Keratinocyte (primary cell): ENCODE measurements around the gene ZFYVE19. TPM values are rescaled to one million over a fixed set of nuclear protein-coding genes. Genes with fewer than 3 reads are reported as not detected.

ENCODE experiments used
- DNase-seq: peaks from one replicate; pipeline ENCODE4 v3.0.0-alpha.2; 2011; ENCODE audit warnings: low read depth, missing footprints, low spot score
- FAIRE-seq: peaks from 2 replicates; lab custom pipeline; 2011; peaks lifted over from hg19 to GRCh38; lab: Jason Lieb, UNC
- H2AFZ ChIP-seq: 2 replicates; pipeline ENCODE4 v1.6.0; 2012; ENCODE audit warnings: low read length, control low read depth, inconsistent platforms; ENCODE audit not compliant: control insufficient read depth
- H3K27ac ChIP-seq: 2 replicates; pipeline ENCODE4 v1.5.1; 2011; ENCODE audit warnings: low read length; ENCODE audit not compliant: control insufficient read depth, insufficient read depth
- H3K27me3 ChIP-seq: 3 replicates; pipeline ENCODE4 v1.6.0; 2011; ENCODE audit warnings: low read length; ENCODE audit not compliant: control insufficient read depth, insufficient read depth; ENCODE audit errors: extremely low read depth
- H3K36me3 ChIP-seq, 2 experiments: 2 replicates in 1 of 2; 3 replicates in 1 of 2; pipeline ENCODE4 v1.5.1; 2011; ENCODE audit warnings: low read length in 2 of 2, mild to moderate bottlenecking in 1 of 2; ENCODE audit not compliant: control insufficient read depth in 2 of 2, insufficient read depth in 2 of 2; ENCODE audit errors: extremely low read depth in 1 of 2
- H3K4me1 ChIP-seq: 3 replicates; pipeline ENCODE4 v1.5.1; 2011; ENCODE audit warnings: low read length; ENCODE audit not compliant: control insufficient read depth, insufficient read depth; ENCODE audit errors: extremely low read depth
- H3K4me2 ChIP-seq: 3 replicates; pipeline ENCODE4 v1.6.0; 2011; ENCODE audit warnings: low read depth, low read length; ENCODE audit not compliant: control insufficient read depth, insufficient read depth; ENCODE audit errors: extremely low read depth
- H3K4me3 ChIP-seq, 3 experiments: fragments of 200-600 bp in 1 of 3; sonication (generic) in 1 of 3; 2 replicates in 2 of 3; 3 replicates in 1 of 3; pipeline ENCODE4 v1.5.1; 2011 to 2016; ENCODE audit warnings: low read length in 3 of 3, mild to moderate bottlenecking in 3 of 3, control low read depth in 2 of 3, inconsistent platforms in 1 of 3, low read depth in 1 of 3, mixed read lengths in 1 of 3, mixed run types in 1 of 3, moderate library complexity in 1 of 3; ENCODE audit not compliant: control insufficient read depth in 2 of 3, insufficient read depth in 2 of 3; ENCODE audit errors: extremely low read depth in 1 of 3
- H3K79me2 ChIP-seq: 2 replicates; pipeline ENCODE4 v1.6.0; 2012; ENCODE audit warnings: low read length; ENCODE audit not compliant: control insufficient read depth, insufficient read depth
- H3K9ac ChIP-seq: 3 replicates; pipeline ENCODE4 v1.6.0; 2011; ENCODE audit warnings: low read length; ENCODE audit not compliant: control insufficient read depth, insufficient read depth; ENCODE audit errors: extremely low read depth
- H3K9me1 ChIP-seq: 3 replicates; pipeline ENCODE4 v1.6.0; 2011; ENCODE audit warnings: low read length; ENCODE audit not compliant: control insufficient read depth, insufficient read depth; ENCODE audit errors: extremely low read depth
- H3K9me3 ChIP-seq: 2 replicates; pipeline ENCODE4 v1.5.1; 2012; ENCODE audit warnings: low read depth, low read length; ENCODE audit not compliant: control insufficient read depth
- H4K20me1 ChIP-seq: 3 replicates; pipeline ENCODE4 v1.6.0; 2011; ENCODE audit warnings: low read length; ENCODE audit not compliant: control insufficient read depth, insufficient read depth; ENCODE audit errors: extremely low read depth
- CTCF ChIP-seq, 3 experiments: IDR thresholded peaks in 1 of 3; conservative IDR thresholded peaks in 1 of 3; optimal IDR thresholded peaks in 1 of 3; 2 replicates in 2 of 3; 3 replicates in 1 of 3; pipeline versions ENCODE3 to v1.5.1; 2011; ENCODE audit warnings: low read length in 3 of 3, mild to moderate bottlenecking in 3 of 3, moderate library complexity in 2 of 3, control low read depth in 1 of 3, inconsistent platforms in 1 of 3; ENCODE audit not compliant: insufficient read depth in 2 of 3; ENCODE audit errors: extremely low read depth in 1 of 3
- EZH2 ChIP-seq: IDR thresholded peaks from one replicate; pipeline ENCODE4 v1.6.1; 2012; ENCODE audit warnings: inconsistent platforms, mild to moderate bottlenecking, low read length, moderate library complexity
- dilution Hi-C: fragments of 300-500 bp; cut with MboI; formaldehyde crosslinking; loops from one replicate; pipeline ENCODE4 v1.7.0; 2020; ENCODE audit warnings: low sequenced_read_pairs; ENCODE audit not compliant: extremely low pct_ligation_motif_present
- polyA plus RNA-seq, 5 experiments: library from polyadenylated mRNA; depleted of rRNA in 3 of 5; stranded (reverse) in 3 of 5; stranded (forward) in 1 of 5; unstranded in 1 of 5; fragments of >200 nt; gene quantifications; 1 replicate in 1 of 5; 2 replicates in 3 of 5; 3 replicates in 1 of 5; pipeline versions ENCODE4 v1.2.1 to v1.2.3, GENCODE V29; 2011 to 2012; ENCODE audit warnings: missing spikeins in 2 of 5, low read depth in 1 of 5, low replicate concordance in 1 of 5

The ZFYVE19 gene
- polyA plus RNA-seq, 1 donor (not counting 4 experiments of a cell fraction or from before 2014, with no cell fraction given), result 19.0 TPM

DNA sequence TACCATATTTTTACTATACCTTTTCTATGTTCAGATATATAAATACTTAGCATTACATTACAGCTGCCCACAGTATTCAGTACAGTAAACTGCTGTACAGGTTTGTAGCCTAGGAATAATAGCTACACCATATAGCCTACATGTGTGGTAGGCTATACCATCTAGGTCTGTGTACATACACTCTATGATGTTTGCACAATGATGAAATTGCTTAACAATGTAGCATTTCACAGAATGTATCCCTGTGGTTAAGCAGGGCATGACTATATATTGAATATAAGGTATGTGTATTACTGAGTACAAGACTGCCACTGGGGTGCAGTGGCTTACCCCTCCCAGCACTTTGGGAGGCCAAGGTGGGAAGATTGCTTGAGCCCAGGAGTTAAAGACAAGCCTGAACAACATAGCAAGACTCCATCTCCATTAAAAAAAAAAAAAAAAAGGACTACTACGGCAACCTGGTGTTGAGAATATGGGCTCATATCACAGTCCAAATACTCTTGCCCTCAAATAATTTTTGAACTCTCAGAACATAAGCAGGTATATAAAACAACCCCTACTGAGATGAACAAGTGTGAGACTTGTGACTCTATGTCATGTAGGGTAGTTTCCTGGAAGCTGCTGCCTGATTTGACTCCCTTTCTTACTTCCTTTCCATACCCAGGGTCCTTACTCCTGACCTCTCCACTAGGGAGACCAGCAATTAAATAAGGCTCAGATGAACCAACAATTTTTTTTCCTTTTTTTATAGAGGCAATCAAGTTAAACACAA, 16.9 kb downstream of the ZFYVE19 start:
- Histone ChIP-seq H2AFZ (no peak overlapping the region), H3K4me3 (no peak overlapping the region), H3K27me3 (no peaks in the 10 kb centered on the region), H3K4me2 (no peak overlapping the region), H3K9ac (no peak overlapping the region), H3K9me3 (no peaks in the 10 kb centered on the region), H3K36me3 (no peaks in the 10 kb centered on the region), H4K20me1 (no peaks in the 10 kb centered on the region), H3K79me2 (no peaks in the 10 kb centered on the region), H3K27ac (no peak overlapping the region), H3K4me1 (peaks cover 5% of the 10 kb centered on the region), H3K9me1 (no peaks in the 10 kb centered on the region)
- dilution Hi-C loops, result no loop called here
- DNase-seq (no peak), FAIRE-seq (no peak)
- no peak for TF ChIP-seq EZH2
- TF ChIP-seq CTCF (optimal IDR thresholded peaks at IDR 0.05 in 1 of 3, IDR thresholded peaks at IDR 0.05 in 1 of 3, conservative IDR thresholded peaks at IDR 0.05 in 1 of 3; ENCODE audit: extremely low read depth in 1 of 3, insufficient read depth in 2 of 3, low read length in 3 of 3), result peak in 1 of 3 experiments; percentile 7

- Histone ChIP-seq H3K9ac (no peak overlapping the region), H3K36me3 (no peaks in the 10 kb centered on the region), H3K4me2 (no peak overlapping the region), H3K9me1 (no peaks in the 10 kb centered on the region), H3K4me1 (peaks cover 5% of the 10 kb centered on the region), H3K27me3 (no peaks in the 10 kb centered on the region), H3K4me3 (no peak overlapping the region), H2AFZ (no peak overlapping the region), H3K9me3 (no peaks in the 10 kb centered on the region), H4K20me1 (no peaks in the 10 kb centered on the region), H3K79me2 (no peaks in the 10 kb centered on the region), H3K27ac (no peak overlapping the region)
- no peak for DNase-seq
- dilution Hi-C loops, result no loop called here
- FAIRE-seq, result no peak
- TF ChIP-seq EZH2, result no peak
- TF ChIP-seq CTCF (optimal IDR thresholded peaks at IDR 0.05 in 1 of 3, IDR thresholded peaks at IDR 0.05 in 1 of 3, conservative IDR thresholded peaks at IDR 0.05 in 1 of 3; ENCODE audit: extremely low read depth in 1 of 3, insufficient read depth in 2 of 3, low read length in 3 of 3), result no peak
Measured at GRCh38 chr15:40825661-40826422, 19.0 kb downstream of the ZFYVE19 start.
